GM21526 (cell line): Measurements from ENCODE around the gene BMP4.
"Not testable (repeated sequence)": the region's sequence is repeated elsewhere in the genome, so short reads cannot be mapped to it uniquely, and the experiment has no call there.

Experiments
- ATAC-seq: cut with Tn5 transposase; IDR thresholded peaks from one replicate; pipeline ENCODE4 v1.9.1; 2021; ENCODE audit warnings: moderate library complexity; ENCODE audit not compliant: unreplicated experiment, low FRiP score

BMP4 gene

GRCh38 chr14:53956427-53957201 is at the start of gene BMP4:
TSS of gene BMP4 (minus strand) at chr14:53956825. CDS start at chr14:53952222, 4,603 bp downstream.
- ATAC-seq: no peak

- no peak for ATAC-seq
Observed at GRCh38 chr14:54003064-54003463, 46.4 kb upstream of the BMP4 start.

- ATAC-seq: no peak
Observed at GRCh38 chr14:54002653-54003052, 46.0 kb upstream of the BMP4 start.

DNA sequence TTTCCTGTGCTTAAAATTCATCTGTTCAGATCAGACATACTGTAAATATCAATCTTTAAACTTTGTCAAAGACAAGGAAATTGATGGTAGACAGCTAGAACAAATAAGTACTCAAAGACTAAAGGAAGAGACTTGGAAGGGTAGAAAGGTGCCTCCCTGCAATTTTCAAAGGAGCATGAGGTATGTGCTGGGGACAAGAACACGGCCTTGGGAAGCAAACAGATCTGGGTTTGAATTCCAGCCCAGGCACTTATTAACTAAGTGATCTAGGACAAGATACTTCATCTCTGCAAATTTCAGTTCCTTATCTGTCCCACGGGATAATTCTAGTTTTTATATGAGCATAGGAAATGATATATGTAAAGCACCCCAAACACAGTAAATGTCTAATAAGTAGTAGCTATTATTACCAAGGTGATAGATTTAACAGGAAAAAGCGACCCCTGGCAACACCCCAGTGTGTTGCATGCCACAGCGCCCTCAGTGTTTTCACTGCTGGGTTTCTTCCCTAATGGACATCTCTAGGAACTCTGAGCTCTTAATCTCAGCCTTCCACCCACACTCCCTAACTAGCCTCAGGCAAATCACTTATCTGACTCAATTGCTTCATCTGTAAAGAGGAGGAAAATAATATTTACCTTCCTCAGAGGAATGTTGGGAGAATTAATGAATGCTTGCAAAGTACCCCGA is 44.7 kb upstream of the BMP4 start:
- no peak for ATAC-seq

DNA sequence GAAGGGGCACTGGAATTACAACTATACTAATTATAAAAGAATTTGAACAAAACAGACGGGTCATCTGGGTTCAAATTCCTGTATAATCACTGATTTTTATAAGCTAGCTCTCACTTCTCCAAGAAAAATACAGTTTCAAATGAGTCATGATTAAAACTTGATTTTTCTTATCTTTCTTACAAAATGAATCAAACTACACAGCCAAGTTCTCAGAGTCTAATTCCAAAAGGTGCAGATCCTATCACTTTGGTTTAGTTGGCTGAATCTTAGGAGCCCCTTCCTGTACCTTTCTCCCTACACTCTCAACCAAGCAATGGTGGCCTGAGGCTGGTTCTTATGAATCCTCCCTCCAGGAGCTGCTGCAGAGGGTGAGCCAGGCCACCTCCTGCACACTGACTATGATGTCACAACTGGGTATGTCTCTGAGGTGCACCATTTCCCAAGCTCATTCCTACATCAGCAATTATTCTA is 43.8 kb upstream of the BMP4 start:
- no peak for ATAC-seq

- no peak for ATAC-seq
Observed at GRCh38 chr14:53999061-53999488, 42.5 kb upstream of the BMP4 start.

DNA sequence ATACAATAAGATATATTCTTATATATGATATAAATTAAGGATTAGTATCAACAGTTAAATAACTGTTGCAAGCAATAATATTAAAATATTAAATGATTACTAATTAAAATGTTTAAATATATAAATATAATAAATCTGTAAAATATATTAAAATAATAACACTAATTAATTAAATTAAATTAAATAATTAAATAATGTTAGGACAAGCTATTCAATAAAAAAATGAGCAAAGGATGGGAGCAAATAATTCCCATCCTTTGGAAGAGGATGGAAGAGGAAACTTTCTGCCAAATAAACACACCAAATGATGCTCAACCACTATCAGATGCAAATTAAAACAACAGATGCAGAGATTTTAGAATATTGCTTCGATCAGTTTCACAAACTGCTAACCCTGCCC is 39.4 kb upstream of the BMP4 start:
- no peak for ATAC-seq

DNA sequence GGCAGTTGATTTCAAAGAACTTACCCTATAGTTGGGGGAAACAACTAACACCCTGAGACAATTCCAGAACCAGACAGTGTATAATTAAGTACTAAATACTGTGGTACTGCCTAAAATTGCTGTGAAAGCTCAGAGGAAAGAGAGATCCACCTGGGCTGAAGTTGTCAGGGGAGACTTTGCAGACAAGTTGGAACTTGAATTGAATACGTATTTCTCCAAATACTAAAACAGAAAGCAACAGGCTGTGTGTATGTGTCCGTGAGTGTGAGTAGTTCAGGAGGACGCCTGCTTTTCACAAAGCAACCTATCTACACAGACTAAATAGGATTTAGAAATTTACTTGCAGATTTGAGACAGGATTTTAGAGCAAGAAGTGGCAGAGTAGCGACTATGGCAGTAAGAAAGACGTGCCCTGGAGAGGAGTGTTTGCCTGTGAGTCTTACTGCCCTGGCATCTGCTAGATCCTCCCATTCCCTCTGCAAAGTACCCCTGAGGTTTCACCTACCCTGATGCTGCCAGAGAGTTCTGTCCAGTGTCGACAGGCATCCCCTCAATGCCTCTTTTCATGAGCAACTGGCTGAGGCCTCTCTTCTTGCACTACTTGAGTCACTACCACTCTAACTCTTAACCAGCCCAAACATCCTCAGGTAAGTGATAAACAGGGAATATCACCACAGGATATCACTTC is 37.4 kb upstream of the BMP4 start:
- no peak for ATAC-seq

DNA sequence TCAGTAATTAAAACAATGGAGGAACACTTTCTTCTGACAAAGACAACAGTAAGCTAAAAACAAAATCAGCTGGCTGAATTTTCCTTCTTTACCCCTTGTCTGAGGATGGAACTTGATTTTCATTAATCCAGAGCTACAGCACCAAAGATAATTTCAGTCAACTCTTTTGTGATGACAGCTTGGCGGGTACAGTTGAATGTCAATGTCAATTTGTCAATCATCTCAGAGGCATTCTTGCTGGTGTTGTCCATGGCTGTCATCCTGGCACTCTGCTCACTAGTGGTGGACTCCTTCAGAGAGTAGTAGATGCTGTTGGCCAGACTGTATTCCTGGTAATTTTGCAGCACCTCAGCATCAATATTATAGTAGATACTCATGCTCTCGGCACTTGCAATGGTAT is 34.4 kb upstream of the BMP4 start:
- ATAC-seq: no peak

- ATAC-seq: not testable (repeated sequence)
Observed at GRCh38 chr14:53986718-53987117, 30.1 kb upstream of the BMP4 start.

- ATAC-seq: not testable (repeated sequence)
Observed at GRCh38 chr14:53984958-53985357, 28.3 kb upstream of the BMP4 start.

DNA sequence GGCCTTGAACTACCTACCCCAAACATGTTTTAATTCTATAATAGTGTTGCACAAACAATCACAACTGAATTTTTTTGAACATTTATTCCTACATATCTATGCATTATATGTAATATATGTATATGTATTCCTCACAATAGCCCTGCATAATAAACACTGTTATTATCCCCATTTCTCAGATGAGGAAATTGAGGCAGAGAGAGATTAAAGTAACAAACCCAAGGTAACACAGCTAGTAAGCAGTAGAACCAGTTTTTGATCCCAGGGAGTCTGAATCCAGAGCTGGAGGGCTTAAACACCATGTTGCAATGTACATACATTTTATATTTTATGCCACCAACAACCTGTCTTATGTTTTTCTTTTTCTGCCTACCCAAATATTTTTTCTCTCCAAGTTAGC is 26.5 kb upstream of the BMP4 start:
- ATAC-seq: no peak

GRCh38 chr14:53982546-53982945 is 25.9 kb upstream of the BMP4 start:
- ATAC-seq: no peak

DNA sequence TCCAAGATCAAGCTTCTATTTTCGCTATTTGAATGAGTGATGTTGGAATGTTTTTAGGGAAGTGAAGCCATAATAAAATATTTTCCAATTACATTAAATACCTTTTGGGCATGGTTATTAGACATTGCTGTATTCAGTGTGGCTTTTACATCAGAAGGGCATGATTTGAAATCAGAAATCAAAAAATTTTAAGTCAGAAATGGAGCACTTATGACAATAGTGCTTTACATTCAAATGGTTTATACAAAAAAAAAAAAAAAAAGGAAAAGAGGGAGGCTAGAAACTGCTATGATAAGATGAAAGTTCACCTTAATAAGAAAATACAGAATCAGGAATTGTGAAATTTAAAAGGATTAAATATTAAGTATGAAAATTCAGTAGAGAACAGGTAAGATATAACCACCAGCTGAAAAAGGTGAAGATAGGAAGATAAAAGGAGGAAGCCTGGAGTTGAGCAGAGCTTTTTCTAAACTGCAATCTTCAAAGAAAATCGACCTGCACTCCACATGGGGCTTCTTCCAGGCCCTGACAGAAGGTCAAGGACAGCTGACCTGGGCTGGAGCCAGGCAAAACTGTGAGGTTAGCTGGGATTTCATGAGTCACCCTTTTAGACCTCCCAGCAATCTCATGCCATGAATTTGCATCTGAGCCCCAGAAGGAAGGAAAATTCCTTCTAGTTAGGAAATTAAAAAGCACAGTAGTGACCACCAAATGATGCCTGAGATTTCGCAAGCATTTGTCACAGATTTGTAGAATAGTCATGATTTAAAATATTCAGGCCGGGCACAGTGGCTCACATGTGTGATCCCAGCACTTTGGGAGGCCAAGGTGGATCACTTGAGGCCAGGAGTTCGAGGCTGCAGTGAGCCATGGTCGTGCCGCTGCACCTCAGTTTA is 23.4 kb upstream of the BMP4 start:
- ATAC-seq: no peak

DNA sequence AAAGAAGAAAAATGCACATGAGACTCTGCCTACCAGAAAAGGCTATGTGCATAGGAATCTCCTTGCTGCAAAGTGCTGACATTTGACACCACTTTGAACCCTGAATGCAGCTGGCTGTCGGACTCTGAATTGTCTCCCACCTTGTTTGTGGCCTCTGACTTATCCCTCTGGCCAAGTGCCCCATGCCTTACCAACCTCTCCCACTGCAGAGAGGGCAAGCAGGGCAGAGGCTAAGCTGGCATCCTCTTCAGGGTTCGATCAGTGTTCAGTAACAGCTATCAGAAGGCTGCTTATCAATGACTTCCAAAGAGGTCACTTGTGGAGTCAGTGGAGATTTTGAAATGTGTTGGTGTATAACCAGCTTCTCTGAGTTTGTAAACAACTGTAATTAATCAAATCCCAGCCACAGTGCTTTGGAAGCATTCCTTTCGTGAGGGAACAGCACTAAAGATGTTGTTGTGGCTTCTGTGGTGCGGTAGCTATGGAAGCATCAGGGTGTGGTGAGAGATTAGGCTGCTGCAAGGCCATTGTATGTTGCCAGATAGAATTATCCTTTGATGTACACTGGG is 22.6 kb upstream of the BMP4 start:
- ATAC-seq: no peak

DNA sequence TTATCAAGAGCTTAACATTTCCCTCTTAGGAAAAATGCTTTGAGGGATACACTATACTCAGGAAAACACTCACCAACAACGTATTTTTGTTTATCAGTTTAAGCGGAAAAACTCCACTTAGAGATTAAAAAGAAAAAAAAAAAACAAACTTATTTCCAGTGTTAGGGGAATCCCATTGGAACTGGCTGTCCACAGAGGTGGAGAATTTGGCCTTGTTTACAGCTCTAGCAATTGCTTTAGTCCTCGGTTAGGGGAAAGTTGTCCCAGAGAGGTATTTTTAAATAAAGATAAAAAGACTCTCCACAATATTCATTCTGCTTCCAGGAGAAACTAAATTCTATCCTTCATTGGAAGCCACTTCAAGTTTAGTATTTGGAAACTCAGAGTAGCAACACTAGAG is 21.6 kb upstream of the BMP4 start:
- ATAC-seq: no peak

DNA sequence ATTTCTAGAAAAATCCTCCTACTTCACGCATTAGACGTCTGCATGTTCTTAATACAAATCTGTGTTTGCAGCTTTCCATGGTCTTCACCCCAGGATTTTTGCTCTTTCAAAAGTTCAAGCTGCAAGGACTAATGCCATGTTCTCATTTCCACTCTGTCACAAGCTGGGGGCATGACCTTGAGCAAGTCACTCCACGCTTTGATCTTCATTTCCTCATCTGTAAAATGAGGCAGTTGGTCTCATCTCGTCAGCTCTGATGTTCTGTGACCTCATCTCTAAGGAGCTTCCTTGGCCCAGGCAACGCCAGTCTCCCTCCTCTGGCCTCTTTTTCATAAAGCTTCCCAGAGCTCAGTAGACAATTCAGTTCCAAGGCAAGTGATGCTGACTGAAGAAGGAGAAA is 18.8 kb upstream of the BMP4 start:
- no peak for ATAC-seq

GRCh38 chr14:53971521-53971920 is 14.9 kb upstream of the BMP4 start:
- ATAC-seq: no peak

DNA sequence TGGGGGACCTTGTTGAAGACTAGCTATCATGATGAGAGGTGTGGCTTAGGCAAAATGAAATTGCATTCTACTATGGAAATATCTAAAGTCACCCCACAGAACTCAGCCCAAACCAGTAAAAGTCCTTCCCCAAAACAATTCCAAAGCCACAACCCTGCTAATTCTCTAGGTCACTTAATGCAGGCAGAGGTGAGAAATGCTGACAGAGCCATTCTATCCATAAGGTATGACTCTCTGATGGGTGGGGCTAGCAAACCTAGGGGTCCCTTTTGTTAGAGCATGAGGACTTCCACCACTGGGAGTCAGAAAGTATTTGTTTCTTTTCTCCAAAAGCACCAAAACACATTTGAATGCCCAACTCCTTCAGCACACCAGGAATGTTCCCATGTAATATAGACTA is 12.7 kb upstream of the BMP4 start:
- no peak for ATAC-seq

GRCh38 chr14:53968726-53969125 is 12.1 kb upstream of the BMP4 start:
- no peak for ATAC-seq
